Eye (tissue), 1 donor: ENCODE measurements around the gene GGACT.

ENCODE experiments used
- DNase-seq: peaks from one replicate; pipeline ENCODE4 v3.0.0-alpha.2; 2015

Gene GGACT

DNA sequence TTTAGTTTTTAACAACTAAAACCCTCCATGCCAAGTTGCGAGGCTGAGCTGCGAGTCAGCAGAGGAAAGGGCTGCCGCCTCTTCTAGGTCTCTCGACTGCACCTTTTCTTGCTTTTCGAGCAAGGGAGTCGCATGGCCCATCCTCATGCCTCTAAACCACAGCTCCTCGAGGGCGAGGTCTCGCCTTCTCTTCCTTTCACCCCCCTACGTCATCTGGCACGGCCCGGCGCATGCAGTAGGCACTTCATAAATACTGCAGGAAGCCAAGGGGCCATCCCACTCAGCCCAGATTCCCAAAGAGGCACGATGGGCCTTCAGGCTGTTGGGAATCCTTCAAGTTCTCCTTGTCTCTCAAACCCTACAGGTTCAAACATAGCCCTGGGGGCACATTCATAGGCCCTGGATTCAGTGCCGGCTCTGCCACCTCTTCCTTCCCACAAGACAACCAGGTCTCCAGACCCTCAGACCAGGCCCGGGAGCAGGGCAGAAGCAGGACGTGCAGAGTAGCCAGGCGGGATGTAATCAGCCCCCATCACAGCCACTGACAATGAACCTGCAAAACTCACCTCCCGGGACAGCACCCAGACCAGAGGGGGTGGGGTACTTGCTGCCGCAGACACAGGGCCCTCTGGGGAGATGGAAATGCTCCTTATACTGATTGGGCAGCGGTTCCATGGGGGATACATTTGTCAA, 41.7 kb downstream of the GGACT start:
- no peak for DNase-seq

DNA sequence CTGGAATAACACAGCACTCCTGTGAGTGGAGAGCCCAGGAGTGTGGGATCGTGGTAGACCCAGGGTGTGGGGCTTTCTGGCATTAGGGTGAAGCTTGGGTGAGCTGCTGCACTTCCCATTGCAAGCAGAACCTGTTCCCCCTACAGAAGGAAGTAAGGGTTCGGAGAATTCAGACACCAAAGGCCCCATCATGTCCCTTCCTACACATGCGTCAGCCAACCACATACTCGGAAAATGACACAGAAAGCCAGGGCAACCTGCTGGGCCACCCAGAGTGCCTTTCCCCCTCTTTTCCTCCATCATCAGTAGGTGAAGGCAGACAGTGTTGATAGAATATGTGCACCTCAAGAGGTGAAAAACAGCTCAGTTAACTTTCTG, 42.9 kb downstream of the GGACT start:
- DNase-seq = no peak

- DNase-seq = no peak
These were observed 43.5 kb downstream of the GGACT start for GRCh38 chr13:100544866-100545683.

- no peak for DNase-seq
These were observed 44.6 kb downstream of the GGACT start for GRCh38 chr13:100543872-100544602.

- peak; percentile 68 for DNase-seq
These were observed 45.8 kb downstream of the GGACT start for GRCh38 chr13:100542826-100543156.

DNA sequence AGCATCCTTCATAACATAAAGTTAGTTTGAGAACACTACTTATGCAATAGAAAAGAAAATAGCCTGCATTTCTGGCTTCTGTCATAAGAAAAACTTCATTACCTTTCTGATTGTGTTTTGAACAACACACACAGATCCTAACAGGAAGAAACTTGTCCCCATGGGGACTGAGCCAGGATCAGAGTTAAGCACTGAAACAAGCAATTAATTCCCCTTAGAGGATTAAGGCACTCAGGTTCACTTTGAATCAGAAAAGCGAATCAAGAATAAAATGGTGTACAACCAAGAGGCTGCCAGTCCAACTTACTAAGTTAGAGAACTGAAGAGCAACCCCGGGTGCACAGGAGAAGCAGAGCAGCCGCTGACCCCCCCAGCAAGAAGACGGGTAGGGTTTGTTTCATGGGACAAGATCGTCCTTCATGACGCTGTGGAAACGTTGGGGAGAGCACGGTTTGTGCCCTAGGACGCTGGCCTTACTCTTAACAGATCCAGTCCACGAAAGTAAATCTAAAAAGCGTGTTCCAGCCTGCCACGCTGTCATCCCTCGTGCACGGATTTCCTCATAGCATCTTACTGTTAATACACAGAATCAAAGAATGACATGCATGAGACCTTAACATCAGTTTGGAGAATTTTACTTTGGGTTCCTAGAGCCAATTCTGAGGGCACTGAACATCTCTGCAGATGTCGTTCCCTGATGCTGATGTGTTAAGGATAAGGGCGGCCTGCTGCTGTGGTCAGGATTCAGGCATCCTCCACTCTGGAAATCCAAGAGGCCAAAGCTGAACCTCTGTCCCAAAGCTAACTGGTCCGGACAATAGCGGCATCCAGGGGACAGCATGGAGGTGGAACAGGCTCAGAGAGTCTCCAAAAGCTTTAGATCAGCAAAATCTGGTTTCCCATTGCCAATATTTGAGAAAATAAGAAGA, 46.4 kb downstream of the GGACT start:
- peak; percentile 82 for DNase-seq

GRCh38 chr13:100540621-100541020, 48.0 kb downstream of the GGACT start:
- no peak for DNase-seq

DNA sequence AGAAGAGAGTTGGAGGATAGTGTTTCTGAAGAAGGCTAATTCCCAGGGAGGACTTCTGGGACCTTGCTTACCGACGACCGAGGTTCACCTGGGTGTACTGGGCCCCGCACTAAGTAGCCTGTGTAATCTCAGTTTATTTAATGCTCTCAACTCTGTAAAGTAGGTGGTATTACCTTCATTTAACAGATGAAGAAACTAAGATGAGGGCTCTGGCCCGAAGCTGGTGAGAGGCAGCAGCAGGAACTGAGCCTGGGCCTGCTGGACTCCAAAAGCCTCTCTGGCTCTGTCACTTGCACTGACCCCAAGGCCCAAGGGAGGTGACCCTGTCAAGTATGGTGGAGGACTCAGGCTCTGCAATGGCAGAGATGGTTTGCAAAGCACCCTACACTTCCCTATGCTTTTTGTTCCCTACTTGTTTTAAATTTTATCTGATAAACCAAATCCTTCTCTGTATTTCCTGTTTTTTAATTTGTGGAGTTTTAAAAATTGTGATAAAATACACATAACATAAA, 50.6 kb downstream of the GGACT start:
- no peak for DNase-seq

- DNase-seq = no peak
These were observed 51.1 kb downstream of the GGACT start for GRCh38 chr13:100537486-100537885.

DNA sequence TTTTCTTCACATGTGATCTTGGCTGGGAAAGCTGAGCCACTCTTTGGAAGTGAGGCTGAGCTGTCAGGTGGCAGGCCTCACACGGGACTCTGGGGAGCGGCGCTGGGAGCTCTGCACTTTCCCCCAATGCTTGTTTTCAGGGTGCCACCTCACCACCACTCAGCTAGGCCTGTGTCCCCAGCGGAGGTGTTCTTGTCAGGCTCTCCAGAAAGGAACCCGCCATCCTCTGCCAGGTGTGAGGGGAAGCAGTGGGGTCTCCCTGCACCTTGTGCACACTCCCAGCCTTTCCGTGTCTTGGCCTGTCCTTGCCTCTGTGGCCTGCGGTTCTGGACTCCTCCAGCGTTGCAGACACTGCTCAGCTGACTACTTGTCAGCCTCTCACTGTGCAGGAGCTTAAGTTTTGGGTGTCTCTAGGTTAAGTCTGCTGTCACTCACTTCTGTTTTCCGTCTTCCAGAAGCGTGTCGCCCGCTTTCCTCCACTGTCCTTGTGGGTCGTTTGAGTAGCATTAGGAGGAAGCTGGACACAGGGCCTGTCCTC, 51.9 kb downstream of the GGACT start:
- no peak for DNase-seq

DNA sequence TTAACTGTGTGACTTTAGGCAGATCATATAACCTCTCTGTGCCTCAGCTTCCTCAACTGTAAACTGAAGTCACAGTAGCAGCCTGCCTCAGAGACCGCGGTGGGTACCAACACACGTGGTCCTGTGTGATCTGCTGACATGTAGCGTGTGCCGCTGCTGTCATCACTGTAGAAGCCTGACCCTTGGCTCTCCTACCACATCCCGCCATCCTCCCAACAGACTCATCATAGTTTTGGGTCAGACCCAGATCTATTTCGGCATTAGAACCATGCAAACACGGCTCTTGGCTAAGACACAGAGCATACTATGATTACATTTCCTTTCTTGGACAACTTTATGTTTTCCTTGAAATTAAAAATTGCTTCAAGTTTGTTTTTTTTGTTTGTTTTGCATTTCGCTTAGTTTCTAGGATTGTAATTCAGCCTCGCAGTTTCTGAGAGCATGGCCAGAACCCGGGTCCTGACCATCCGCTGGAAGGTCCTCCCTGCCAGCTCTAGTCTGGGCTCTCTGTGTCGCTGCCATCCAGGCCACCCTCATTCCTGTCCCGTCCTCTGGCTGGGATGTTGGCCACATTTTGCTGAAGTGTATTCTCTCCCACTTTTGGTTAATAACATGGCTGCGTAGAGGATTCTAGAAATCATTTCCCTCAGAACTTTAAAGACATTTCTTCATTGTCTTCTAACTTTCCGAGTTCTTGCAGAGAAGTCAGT, 53.0 kb downstream of the GGACT start:
- no peak for DNase-seq

GRCh38 chr13:100534911-100535310, 53.7 kb downstream of the GGACT start:
- no peak for DNase-seq

DNA sequence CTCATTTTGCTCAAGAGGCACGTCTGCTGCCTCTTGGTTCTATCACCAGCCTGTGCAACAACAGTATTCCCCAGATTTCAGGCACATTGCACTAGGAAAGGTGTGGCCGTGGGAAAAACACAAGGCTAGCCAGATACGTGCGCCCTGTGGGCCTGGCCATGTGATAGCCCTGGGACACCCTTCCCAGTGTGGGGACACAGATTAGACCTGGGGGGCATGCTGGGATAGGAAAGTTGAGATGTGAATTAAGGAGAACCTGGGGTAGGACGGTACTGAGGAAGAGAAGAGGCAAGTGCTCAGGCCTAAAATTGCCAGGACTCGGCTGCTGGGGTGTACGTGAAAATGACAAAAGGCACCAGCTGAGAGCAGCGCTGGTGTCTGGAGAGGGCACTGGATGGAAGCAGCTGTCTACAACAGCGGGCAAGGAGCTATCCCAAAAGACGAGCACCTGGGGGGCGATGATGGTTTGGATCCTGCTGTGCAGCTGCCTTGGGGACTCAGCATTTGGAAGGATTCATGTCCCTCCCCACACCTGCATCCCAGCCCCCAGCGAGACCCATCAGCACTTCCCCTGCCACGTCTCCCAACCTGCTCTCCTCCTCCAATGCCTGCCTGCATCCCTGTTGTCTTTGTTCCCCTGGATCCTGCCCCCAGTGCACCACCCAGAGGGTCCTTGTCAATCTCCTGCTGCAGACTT, 54.3 kb downstream of the GGACT start:
- DNase-seq = no peak

DNA sequence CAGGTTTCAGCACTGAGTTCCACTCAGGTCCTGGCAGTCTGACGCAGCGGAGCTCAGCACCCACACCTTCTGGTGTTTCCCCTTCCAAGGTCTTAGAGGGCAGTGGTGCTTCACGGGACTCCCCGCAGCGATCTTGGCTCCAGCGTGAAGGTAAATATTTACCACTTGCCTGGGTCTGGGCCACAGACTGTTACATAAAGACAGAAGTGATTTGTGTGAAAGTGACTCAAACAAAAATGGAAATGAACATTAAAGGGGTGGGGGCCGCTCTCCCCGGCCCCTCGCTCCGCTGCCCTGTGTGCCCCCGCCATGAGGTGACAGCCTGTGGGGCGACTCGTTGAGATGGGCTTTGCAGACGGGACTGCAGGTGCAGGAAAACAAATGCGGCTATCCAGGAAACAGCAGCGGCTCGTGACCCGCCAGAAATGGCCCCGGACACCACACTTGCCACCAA, 55.0 kb downstream of the GGACT start:
- no peak for DNase-seq

- no peak for DNase-seq
These were observed 55.7 kb downstream of the GGACT start for GRCh38 chr13:100532836-100533435.

DNA sequence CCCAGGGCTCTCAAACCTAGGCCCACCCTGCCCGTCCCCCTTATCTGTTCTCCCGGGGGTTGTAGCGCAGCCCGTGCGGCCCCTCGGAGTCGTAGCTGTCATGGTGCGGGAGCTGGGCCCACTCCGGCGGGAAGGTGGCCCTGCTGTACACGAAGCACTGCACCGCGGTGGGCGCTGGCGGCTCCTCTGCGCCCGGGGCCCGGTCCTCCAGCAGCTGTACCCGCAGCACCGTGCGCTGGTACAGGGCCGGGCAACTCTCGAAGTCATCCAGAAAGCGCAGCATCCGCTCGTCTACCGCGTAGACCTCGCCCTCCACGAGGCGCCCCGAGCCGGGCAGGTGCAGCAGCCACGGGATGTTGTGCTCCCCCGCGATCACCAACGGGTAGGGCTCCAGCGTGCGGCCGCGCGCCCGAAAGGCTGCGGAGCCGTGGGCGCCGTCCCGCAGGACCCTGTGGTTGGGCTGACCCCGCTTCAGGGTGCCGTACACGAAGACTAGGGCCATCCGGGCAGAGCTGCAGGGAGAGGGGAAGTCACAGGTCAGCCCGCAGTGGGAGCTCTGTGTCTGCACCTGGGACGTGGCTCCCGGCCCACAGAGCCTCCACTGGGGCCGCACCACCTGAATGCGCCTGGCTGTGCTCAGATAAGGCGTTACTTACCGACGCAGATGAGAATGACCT, 56.4 kb downstream of the GGACT start:
- no peak for DNase-seq

GRCh38 chr13:100530671-100531213, 57.8 kb downstream of the GGACT start:
- peak; percentile 61 for DNase-seq

GRCh38 chr13:100529666-100530377, 58.8 kb downstream of the GGACT start:
- DNase-seq = no peak

DNA sequence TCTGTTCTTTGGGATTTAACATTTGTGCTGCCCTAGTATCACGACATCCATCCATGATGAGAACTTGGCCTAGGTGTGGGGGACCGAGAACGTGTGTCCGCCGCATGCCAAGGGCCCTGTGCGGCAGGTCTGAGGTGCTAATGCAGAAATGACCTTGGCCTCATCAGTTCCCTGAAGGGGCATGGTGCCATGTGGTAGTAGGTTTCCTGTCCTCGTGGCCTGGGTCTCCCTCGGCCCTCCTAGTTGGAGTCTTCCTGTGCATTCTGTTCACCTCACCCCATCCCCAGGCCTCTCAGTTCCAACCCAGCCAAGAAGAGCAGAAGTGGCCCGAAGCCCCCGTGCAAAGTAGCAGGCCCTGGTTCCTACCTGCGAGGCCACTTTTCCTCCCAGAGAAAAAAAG, 59.8 kb downstream of the GGACT start:
- DNase-seq = no peak
